PC-9 (cell line): Measurements from ENCODE around the gene NCKAP1. TPM values are rescaled to one million over a fixed set of nuclear protein-coding genes. Genes with fewer than 3 reads are reported as not detected.

Source experiments
- BruUV-seq: library from RNA; stranded (reverse); fragments of 400-500 nt; replicated peaks from 2 replicates; lab custom pipeline; 2021; lab: Mats Ljungman, UMichigan
- CTCF ChIA-PET: fragments of 300-600 bp; sonication (Branson Sonifier 250); formaldehyde crosslinking; loops from one replicate; lab custom pipeline; 2022; ENCODE audit warnings: antibody characterized with exemption; lab: Charles Lee
- POLR2A ChIA-PET: fragments of 300-600 bp; sonication (Branson Sonifier 250); formaldehyde crosslinking; loops from one replicate; lab custom pipeline; 2022; ENCODE audit warnings: antibody characterized with exemption; ENCODE audit not compliant: unreplicated experiment; lab: Charles Lee
- DNase-seq, 2 experiments: peaks; one replicate each; pipeline versions ENCODE4 v3.0.0 to v3.0.0-alpha.2; 2015 to 2022; ENCODE audit warnings: mixed read lengths in 1 of 2
- H2AFZ ChIP-seq: fragments of 200-600 bp; sonication (generic); 2 replicates; pipeline ENCODE4 v1.8.1; 2017; ENCODE audit warnings: antibody characterized with exemption
- H3F3A ChIP-seq: fragments of 200-600 bp; sonication (generic); 2 replicates; pipeline ENCODE4 v1.8.1; 2017; ENCODE audit warnings: antibody characterized with exemption, mild to moderate bottlenecking, low read depth; ENCODE audit not compliant: insufficient read depth
- H3K27ac ChIP-seq: fragments of 200-600 bp; sonication (generic); 2 replicates; pipeline ENCODE4 v1.6.1; 2016; ENCODE audit warnings: mixed run types
- H3K27me3 ChIP-seq: fragments of 200-600 bp; sonication (generic); 2 replicates; pipeline ENCODE4 v1.6.1; 2016; ENCODE audit warnings: low read depth, mixed run types; ENCODE audit not compliant: insufficient read depth
- H3K36me3 ChIP-seq: fragments of 200-600 bp; sonication (generic); 2 replicates; pipeline ENCODE4 v1.6.1; 2016; ENCODE audit warnings: low read depth, mixed run types
- H3K4me1 ChIP-seq: fragments of 200-600 bp; sonication (generic); replicated peaks from 2 replicates; pipeline ENCODE4 v1.6.1; 2016; ENCODE audit warnings: mixed run types; ENCODE audit not compliant: insufficient read depth
- H3K4me2 ChIP-seq: fragments of 200-600 bp; sonication (generic); 2 replicates; pipeline ENCODE4 v1.6.1; 2017; ENCODE audit warnings: mixed run types
- H3K4me3 ChIP-seq: fragments of 200-600 bp; sonication (generic); 2 replicates; pipeline ENCODE4 v1.6.1; 2016; ENCODE audit warnings: mixed run types
- H3K79me2 ChIP-seq: fragments of 200-600 bp; sonication (generic); 2 replicates; pipeline ENCODE4 v1.6.1; 2017; ENCODE audit warnings: low read depth, mixed run types
- H3K9me2 ChIP-seq: fragments of 200-600 bp; sonication (generic); 2 replicates; pipeline ENCODE4 v1.8.1; 2017; ENCODE audit warnings: mild to moderate bottlenecking; ENCODE audit not compliant: insufficient read depth
- H3K9me3 ChIP-seq: fragments of 200-600 bp; sonication (generic); 2 replicates; pipeline ENCODE4 v1.8.1; 2016; ENCODE audit warnings: low read depth; ENCODE audit not compliant: insufficient read depth
- H4K20me1 ChIP-seq: fragments of 200-600 bp; sonication (generic); 2 replicates; pipeline ENCODE4 v1.8.1; 2017; ENCODE audit not compliant: insufficient read depth
- CTCF ChIP-seq: fragments of 200-600 bp; sonication (generic); conservative IDR thresholded peaks from 2 replicates; pipeline ENCODE4 v1.6.1; 2017; ENCODE audit warnings: mixed run types, antibody characterized with exemption, mild to moderate bottlenecking, moderate library complexity
- EZH2 ChIP-seq: fragments of 200-600 bp; sonication (generic); IDR thresholded peaks from 2 replicates; pipeline ENCODE4 v1.8.0; 2017; ENCODE audit warnings: antibody characterized with exemption, low read depth
- intact Hi-C: fragments of 100-400 bp; cut with micrococcal nuclease; formaldehyde crosslinking; loops from one replicate; pipeline ENCODE4 v1.10.0; 2022; ENCODE audit not compliant: unreplicated experiment
- total RNA-seq: library from RNA; stranded (reverse); gene quantifications from 2 replicates; pipeline ENCODE4 v1.2.3, GENCODE V29; 2021

NCKAP1 gene
- total RNA-seq, 1 experiment from 2014 or later: 308 TPM

DNA sequence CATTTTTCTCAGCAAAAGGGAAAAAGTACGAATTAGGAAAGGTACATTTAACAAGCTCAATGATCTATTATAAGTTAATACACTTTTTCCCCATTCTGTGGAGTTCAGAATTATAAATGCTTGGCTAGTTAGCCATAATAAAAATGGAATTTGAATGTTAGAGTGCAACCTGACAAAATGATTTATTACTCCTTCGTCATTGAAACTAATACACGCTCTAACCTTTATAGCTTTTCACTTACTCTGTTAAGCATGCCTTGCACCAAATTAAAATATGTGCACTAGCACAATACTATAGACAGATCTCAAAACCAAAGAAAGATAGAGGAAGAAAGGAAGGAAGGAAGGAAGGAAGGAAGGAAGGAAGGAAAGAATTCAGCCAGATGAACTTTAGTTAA is 125.7 kb downstream of the NCKAP1 start:
- BruUV-seq: no TSS peak
- intact Hi-C loops: loop anchor here (10.0 kb wide), 1 partner anchor 212 kb away; the partner anchor contains the start of gene NUP35
- ChIA-PET CTCF (no interaction called here), POLR2A (no interaction called here)
- Histone ChIP-seq H3K4me2 (no peak overlapping the region), H3F3A (peaks cover 22% of the 10 kb centered on the region), H4K20me1 (peaks cover 3% of the 10 kb centered on the region; the same call in 1 of the 2 replicates), H3K9me2 (0 out of 2 replicates have a peak, but pooled peaks cover 4% of the 10 kb centered on the region), H3K79me2 (no peaks in the 10 kb centered on the region), H3K36me3 (peaks cover 17% of the 10 kb centered on the region), H3K9me3 (no peaks in the 10 kb centered on the region), H3K4me1 (peaks cover 20% of the 10 kb centered on the region), H2AFZ (no peak overlapping the region), H3K27me3 (no peaks in the 10 kb centered on the region), H3K4me3 (no peak overlapping the region), H3K27ac (no peak overlapping the region)
- no peak for DNase-seq
- TF ChIP-seq CTCF (no peak), EZH2 (no peak)

- no TSS peak for BruUV-seq
- no peaks in the 10 kb centered on the region for H3K9me3 ChIP-seq
- H4K20me1 ChIP-seq: peaks cover 3% of the 10 kb centered on the region; the same call in 1 of the 2 replicates
- peaks cover 16% of the 10 kb centered on the region for H3K36me3 ChIP-seq
- H3K4me2 ChIP-seq: no peak overlapping the region
- DNase-seq: no peak
- POLR2A ChIA-PET: no interaction called here
- no peaks in the 10 kb centered on the region for H3K27me3 ChIP-seq
- H3K4me1 ChIP-seq: peaks cover 19% of the 10 kb centered on the region
- intact Hi-C loops: loop anchor here (10.0 kb wide), 1 partner anchor 213 kb away; the partner anchor contains the start of gene NUP35
- TF ChIP-seq EZH2: no peak
- no peak for TF ChIP-seq CTCF
- H3K4me3 ChIP-seq: no peak overlapping the region
- 0 out of 2 replicates have a peak, but pooled peaks cover 4% of the 10 kb centered on the region for H3K9me2 ChIP-seq
- H3K27ac ChIP-seq: no peak overlapping the region
- no peaks in the 10 kb centered on the region for H3K79me2 ChIP-seq
- no peak overlapping the region for H2AFZ ChIP-seq
- H3F3A ChIP-seq: peaks cover 25% of the 10 kb centered on the region
- CTCF ChIA-PET: no interaction called here
Observed at GRCh38 chr2:182911813-182912517, 126.3 kb downstream of the NCKAP1 start.

DNA sequence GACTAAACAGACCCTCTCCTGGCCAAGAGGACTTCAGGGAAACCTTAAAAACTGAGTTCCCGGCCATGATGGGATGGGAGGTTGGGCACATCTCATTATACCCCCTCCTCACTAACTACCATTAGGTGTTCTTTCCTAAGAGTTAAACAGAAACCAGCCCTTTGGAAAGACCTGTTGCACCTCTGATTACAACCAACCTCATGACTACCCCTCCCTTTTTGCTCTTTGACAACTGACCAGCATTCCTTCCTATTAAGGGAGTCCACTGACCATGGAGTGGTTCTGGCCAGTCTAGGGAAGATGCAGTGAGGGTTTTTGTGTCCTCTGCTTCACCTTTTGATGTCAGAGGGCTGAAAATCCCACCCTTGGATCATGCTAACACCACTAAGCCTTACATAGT is 127.3 kb downstream of the NCKAP1 start:
- Histone ChIP-seq H2AFZ (no peak overlapping the region), H3K4me3 (no peak overlapping the region), H3K27me3 (no peaks in the 10 kb centered on the region), H3K4me2 (no peak overlapping the region), H3K27ac (no peak overlapping the region), H3K9me3 (no peaks in the 10 kb centered on the region), H3K36me3 (peaks cover 13% of the 10 kb centered on the region), H4K20me1 (peaks cover under 1% of the 10 kb centered on the region; the same call in 1 of the 2 replicates), H3F3A (peaks cover 21% of the 10 kb centered on the region), H3K4me1 (peaks cover 9% of the 10 kb centered on the region), H3K79me2 (no peaks in the 10 kb centered on the region), H3K9me2 (0 out of 2 replicates have a peak, but pooled peaks cover 4% of the 10 kb centered on the region)
- CTCF ChIA-PET: no interaction called here
- no TSS peak for BruUV-seq
- intact Hi-C loops: loop anchor here (10.0 kb wide), 1 partner anchor 214 kb away; the partner anchor contains the start of gene NUP35
- no peak for DNase-seq
- TF ChIP-seq CTCF (no peak), EZH2 (no peak)
- POLR2A ChIA-PET: no interaction called here
